GM10248 (cell line): ENCODE results near the gene SIRT7.

Experiments
- CTCF ChIA-PET: fragments of 300-600 bp; sonication (Branson Sonifier 250); formaldehyde crosslinking; extraction: SDS; loops from one replicate; lab custom pipeline; 2021; ENCODE audit warnings: antibody characterized with exemption; lab: Yijun Ruan, JAX
- POLR2A ChIA-PET: fragments of 350-650 bp; sonication (Branson Sonifier 250); formaldehyde crosslinking; extraction: SDS; loops from one replicate; lab custom pipeline; 2020; ENCODE audit warnings: antibody characterized with exemption; lab: Yijun Ruan, JAX
- DNase-seq: peaks from one replicate; pipeline ENCODE4 v3.0.0; 2012; ENCODE audit errors: extremely low spot score
- TF ChIP-seq, protein P1 (sequence below): IDR thresholded peaks from 2 replicates; pipeline ENCODE4 v1.5.1; 2012; ENCODE audit warnings: mild to moderate bottlenecking, low read depth; ENCODE audit errors: extremely low read depth, missing control alignments, control extremely low read depth

Gene SIRT7

GRCh38 chr17:81903896-81904599 lies 13.9 kb downstream of the SIRT7 start:
- ChIA-PET POLR2A (no interaction called here), CTCF (no interaction called here)
- no peak for DNase-seq
- TF ChIP-seq, protein P1, sequence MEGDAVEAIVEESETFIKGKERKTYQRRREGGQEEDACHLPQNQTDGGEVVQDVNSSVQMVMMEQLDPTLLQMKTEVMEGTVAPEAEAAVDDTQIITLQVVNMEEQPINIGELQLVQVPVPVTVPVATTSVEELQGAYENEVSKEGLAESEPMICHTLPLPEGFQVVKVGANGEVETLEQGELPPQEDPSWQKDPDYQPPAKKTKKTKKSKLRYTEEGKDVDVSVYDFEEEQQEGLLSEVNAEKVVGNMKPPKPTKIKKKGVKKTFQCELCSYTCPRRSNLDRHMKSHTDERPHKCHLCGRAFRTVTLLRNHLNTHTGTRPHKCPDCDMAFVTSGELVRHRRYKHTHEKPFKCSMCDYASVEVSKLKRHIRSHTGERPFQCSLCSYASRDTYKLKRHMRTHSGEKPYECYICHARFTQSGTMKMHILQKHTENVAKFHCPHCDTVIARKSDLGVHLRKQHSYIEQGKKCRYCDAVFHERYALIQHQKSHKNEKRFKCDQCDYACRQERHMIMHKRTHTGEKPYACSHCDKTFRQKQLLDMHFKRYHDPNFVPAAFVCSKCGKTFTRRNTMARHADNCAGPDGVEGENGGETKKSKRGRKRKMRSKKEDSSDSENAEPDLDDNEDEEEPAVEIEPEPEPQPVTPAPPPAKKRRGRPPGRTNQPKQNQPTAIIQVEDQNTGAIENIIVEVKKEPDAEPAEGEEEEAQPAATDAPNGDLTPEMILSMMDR: no peak

DNA sequence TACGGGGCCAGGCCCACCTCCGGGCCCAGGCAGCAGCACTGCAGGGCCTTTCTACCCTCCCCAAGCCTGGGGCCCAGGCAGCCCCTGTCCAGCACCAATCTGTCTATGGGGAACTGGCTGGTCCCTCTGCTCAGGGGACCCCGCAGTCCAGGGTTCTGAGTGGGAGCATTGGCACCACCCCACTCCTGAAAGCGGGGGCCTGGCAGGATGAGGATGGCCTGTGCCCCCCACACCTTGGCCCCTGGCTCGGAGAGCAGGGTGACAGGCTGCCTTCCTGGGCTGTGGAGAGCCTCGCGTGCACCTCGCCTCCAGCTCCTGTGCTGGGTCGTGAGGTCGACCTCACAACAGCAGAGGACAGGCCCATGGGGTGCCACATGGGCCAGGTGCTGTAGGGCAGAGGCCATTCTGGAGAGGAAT lies 14.6 kb downstream of the SIRT7 start:
- CTCF ChIA-PET: no interaction called here
- POLR2A ChIA-PET: no interaction called here
- TF ChIP-seq, protein P1: no peak
- no peak for DNase-seq

DNA sequence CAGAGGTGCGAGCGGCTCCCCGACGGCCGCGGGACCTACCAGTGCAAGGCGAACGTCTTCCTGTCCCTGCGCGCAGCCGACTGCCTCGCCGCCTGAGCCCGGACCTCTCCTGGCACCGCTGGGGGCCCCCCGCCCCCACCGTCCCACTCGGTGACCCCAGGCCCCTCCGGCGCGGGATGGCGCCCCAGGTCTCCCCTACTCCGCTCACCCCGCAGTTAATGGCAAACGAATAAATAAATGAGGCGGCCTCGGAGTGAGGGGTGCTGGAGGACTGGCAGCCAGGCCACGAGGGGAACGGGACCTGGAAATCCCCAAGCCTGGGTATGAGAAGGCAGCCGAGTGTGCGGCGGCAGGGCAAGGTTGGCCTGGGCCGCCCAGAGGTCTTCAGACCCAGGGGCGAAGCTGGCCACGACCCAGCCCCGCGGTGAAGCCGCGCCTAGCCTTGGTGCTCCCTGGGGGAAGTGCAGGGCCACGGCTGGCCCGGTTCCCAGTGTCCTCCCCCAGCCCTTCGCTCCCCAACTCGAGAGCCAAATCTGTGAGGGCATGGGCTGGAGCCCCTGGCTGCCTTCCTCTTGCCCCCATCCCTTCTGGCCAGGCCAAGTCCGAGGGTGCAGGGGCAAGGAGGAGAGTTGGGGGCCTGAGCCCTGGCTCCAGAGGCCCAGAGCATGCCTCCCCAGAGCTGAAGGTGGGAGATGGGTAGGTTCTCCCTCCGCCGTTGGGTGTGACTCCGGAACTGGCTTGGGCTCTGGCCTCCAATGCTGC lies 15.1 kb downstream of the SIRT7 start:
- TF ChIP-seq, protein P1: no peak
- CTCF ChIA-PET: interaction anchor here (1.5 kb wide), 2 partner anchors 34 to 57 kb away, joined by 3 to 4 read pairs; no protein-coding TSS in a partner anchor
- POLR2A ChIA-PET: interaction anchor here (0.7 kb wide), 1 partner anchor 24 kb away, joined by 3 read pairs; no protein-coding TSS in a partner anchor
- no peak for DNase-seq

DNA sequence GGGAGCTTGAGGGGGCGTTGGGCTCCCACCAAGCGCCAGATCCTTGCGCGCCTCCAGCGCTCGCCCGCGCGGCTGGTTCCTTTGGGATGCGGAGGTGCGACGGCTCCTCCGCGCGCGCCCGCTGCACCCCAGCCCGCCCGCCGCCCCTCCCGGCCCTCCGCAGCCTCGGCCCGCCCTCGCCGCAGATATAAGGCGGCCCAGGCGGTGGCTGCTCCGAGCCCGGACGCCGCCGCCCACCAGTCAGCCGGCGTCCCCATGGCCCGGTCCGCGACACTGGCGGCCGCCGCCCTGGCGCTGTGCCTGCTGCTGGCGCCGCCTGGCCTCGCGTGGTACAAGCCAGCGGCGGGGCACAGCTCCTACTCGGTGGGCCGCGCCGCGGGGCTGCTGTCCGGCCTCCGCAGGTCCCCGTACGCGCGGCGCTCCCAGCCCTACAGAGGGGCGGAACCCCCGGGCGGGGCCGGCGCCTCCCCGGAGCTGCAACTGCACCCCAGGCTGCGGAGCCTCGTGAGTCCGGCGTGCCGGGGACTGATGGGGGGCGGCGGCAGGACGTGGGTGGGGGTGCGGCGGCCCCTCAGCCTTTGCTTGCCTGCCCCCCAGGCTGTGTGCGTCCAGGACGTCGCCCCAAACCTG lies 15.8 kb downstream of the SIRT7 start, which contains the start of gene NPB:
TSS of gene NPB (plus strand) at position 216 of the 630 bp plus-strand sequence. CDS start at position 256, 40 bp downstream.
- CTCF ChIA-PET: interaction anchor here (1.5 kb wide), 2 partner anchors 33 to 57 kb away, joined by 3 to 4 read pairs; no protein-coding TSS in a partner anchor
- POLR2A ChIA-PET: interaction anchor here (0.7 kb wide), 1 partner anchor 23 kb away, joined by 3 read pairs; no protein-coding TSS in a partner anchor
- TF ChIP-seq, protein P1: no peak
- no peak for DNase-seq

- no peak for DNase-seq
- TF ChIP-seq, protein P1: no peak
- CTCF ChIA-PET: interaction anchor here (1.5 kb wide), 2 partner anchors 32 to 58 kb away, joined by 3 to 4 read pairs; no protein-coding TSS in a partner anchor
- POLR2A ChIA-PET: no interaction called here
These were observed 16.6 kb downstream of the SIRT7 start for GRCh38 chr17:81901167-81902022.
